ENCODE measurements around the gene XXYLT1. TPM values are rescaled to one million over a fixed set of nuclear protein-coding genes. Genes with fewer than 3 reads are reported as not detected.

XXYLT1 gene
- total RNA-seq, 1 experiment from 2014 or later, result 10.9 TPM

- TF ChIP-seq MAX (IDR thresholded peaks at IDR 0.05) (no peak), ATF3 (IDR thresholded peaks at IDR 0.05) (no peak), ZBTB33 (IDR thresholded peaks at IDR 0.05; ENCODE audit: extremely low read depth, insufficient replicate concordance, low read length) (no peak), SP1 (IDR thresholded peaks at IDR 0.05; ENCODE audit: low read depth) (no peak), POLR2A (IDR thresholded peaks at IDR 0.05; ENCODE audit: borderline replicate concordance, extremely low read depth, insufficient read depth, insufficient read length) (no peak)
These were observed 23.1 kb downstream of the XXYLT1 start (continued) for GRCh38 chr3:195247863-195248189.

- Histone ChIP-seq H2AFZ (ENCODE audit: low read depth, low read length, poor library complexity, severe bottlenecking) (no peak overlapping the region), H3K4me1 (ENCODE audit: control insufficient read depth in 1 of 2, insufficient read depth in 2 of 2, low read length in 2 of 2) (peaks cover 0 to 4% of the 10 kb centered on the region in 2 experiments; a peak in 2 of 4 replicates), H3K9me3 (ENCODE audit: control insufficient read depth in 1 of 2, insufficient read depth in 1 of 2, low read depth in 1 of 2, low read length in 2 of 2) (no peaks in the 10 kb centered on the region), H3K27me3 (ENCODE audit: insufficient read depth, low read length) (no peaks in the 10 kb centered on the region), H3K27ac (ENCODE audit: low read depth, low read length) (no peak overlapping the region), H3K4me3 (replicated peaks in 1 of 2; ENCODE audit: low read depth in 1 of 2, low read length in 2 of 2) (no peak overlapping the region), H4K20me1 (ENCODE audit: insufficient read depth) (no peaks in the 10 kb centered on the region), H3K4me2 (ENCODE audit: low read length) (no peak overlapping the region), H3K36me3 (ENCODE audit: control insufficient read depth in 1 of 2, insufficient read depth in 2 of 2, low read length in 2 of 2) (no peaks in the 10 kb centered on the region), H3K9ac (ENCODE audit: low read length) (no peak overlapping the region), H3K79me2 (ENCODE audit: insufficient read depth, low read length) (no peaks in the 10 kb centered on the region), H3K9me2 (ENCODE audit: insufficient read depth) (no peaks in the 10 kb centered on the region)
- ChIA-PET POLR2A (no interaction called here), RAD21 (ENCODE audit: low non-redundant PET in 1 of 2, low total read pairs in 2 of 2, uncharacterized antibody in 2 of 2, unreplicated experiment in 2 of 2) (no interaction called here), CTCF (no interaction called here)
- intact Hi-C loops (cut with micrococcal nuclease), result no loop called here
- ATAC-seq (0 out of 2 replicates have a peak, but pooled peaks have one; percentile 11), DNase-seq (ENCODE audit: low read depth, low spot score) (no peak)
- TF ChIP-seq MAX (IDR thresholded peaks at IDR 0.05), result no peak
- no peak for TF ChIP-seq SRF (IDR thresholded peaks at IDR 0.05; ENCODE audit: low read depth)
- no peak for TF ChIP-seq SP1 (IDR thresholded peaks at IDR 0.05; ENCODE audit: low read depth)
- TF ChIP-seq FOSL1 (IDR thresholded peaks at IDR 0.05; ENCODE audit: low read depth), result no peak
- TF ChIP-seq ATF3 (IDR thresholded peaks at IDR 0.05), result no peak
- TF ChIP-seq POLR2A (IDR thresholded peaks at IDR 0.05; ENCODE audit: borderline replicate concordance, extremely low read depth, insufficient read depth, insufficient read length), result no peak
- no peak for TF ChIP-seq YY1 (IDR thresholded peaks at IDR 0.05; ENCODE audit: extremely low read depth, insufficient replicate concordance, low read depth, low read length)
- no peak for TF ChIP-seq TCF7L2 (IDR thresholded peaks at IDR 0.05; ENCODE audit: borderline replicate concordance, extremely low read depth, insufficient read depth, insufficient read length)
- TF ChIP-seq EZH2phosphoT487 (IDR thresholded peaks at IDR 0.05; ENCODE audit: borderline replicate concordance), result no peak
- TF ChIP-seq ELF1 (IDR thresholded peaks at IDR 0.05; ENCODE audit: borderline replicate concordance, low read depth), result no peak
- TF ChIP-seq CEBPB (IDR thresholded peaks at IDR 0.05; ENCODE audit: low read depth), result no peak
- TF ChIP-seq JUND (IDR thresholded peaks at IDR 0.05), result no peak
- no peak for TF ChIP-seq CTCF (IDR thresholded peaks at IDR 0.05 in 2 of 3, conservative IDR thresholded peaks at IDR 0.05 in 1 of 3; ENCODE audit: borderline replicate concordance in 1 of 3, insufficient read depth in 1 of 3, low read depth in 2 of 3, low read length in 2 of 3)
- no peak for TF ChIP-seq ZFX (IDR thresholded peaks at IDR 0.05)
- TF ChIP-seq ZBTB33 (IDR thresholded peaks at IDR 0.05; ENCODE audit: extremely low read depth, insufficient replicate concordance, low read length), result no peak
- no TSS peak for BruUV-seq (replicated peaks)
These were observed 23.7 kb downstream of the XXYLT1 start for GRCh38 chr3:195247086-195247862.

Data from HCT116 (cell line).